Measurements from ENCODE around the gene CHD8. TPM values are rescaled to one million over a fixed set of nuclear protein-coding genes. Genes with fewer than 3 reads are reported as not detected.
"Not testable (repeated sequence)": the region's sequence is repeated elsewhere in the genome, so short reads cannot be mapped to it uniquely, and the experiment has no call there.

The CHD8 gene
- polyA plus RNA-seq, 3 donors = 73.2 to 86.2 (median 78.1) TPM

- peak; percentile 10 for DNase-seq
Measured at GRCh38 chr14:21454843-21455544, 929 bp downstream of the CHD8 start.

- no peak for DNase-seq
Measured at GRCh38 chr14:21449899-21450216, 6.1 kb downstream of the CHD8 start.

- DNase-seq = not testable (repeated sequence)
Measured at GRCh38 chr14:21442657-21443056, 13.3 kb downstream of the CHD8 start.

GRCh38 chr14:21440859-21441258 is 15.1 kb downstream of the CHD8 start:
- no peak for DNase-seq

- peak; percentile 100 for DNase-seq
Measured at GRCh38 chr14:21437063-21437901, 18.6 kb downstream of the CHD8 start.

GRCh38 chr14:21436567-21437062 is 19.3 kb downstream of the CHD8 start:
- DNase-seq = peak; percentile 4

GRCh38 chr14:21431126-21431525 is 24.8 kb downstream of the CHD8 start:
- DNase-seq = no peak

GRCh38 chr14:21428930-21429329 is 27.0 kb downstream of the CHD8 start:
- no peak for DNase-seq

- DNase-seq = no peak
Measured at GRCh38 chr14:21426692-21427091, 29.2 kb downstream of the CHD8 start.

GRCh38 chr14:21419528-21419927 is 36.4 kb downstream of the CHD8 start:
- no peak for DNase-seq

- no peak for DNase-seq
Measured at GRCh38 chr14:21415329-21415728, 40.6 kb downstream of the CHD8 start.

GRCh38 chr14:21414137-21414631 is 41.7 kb downstream of the CHD8 start:
- no peak for DNase-seq

- no peak for DNase-seq
Measured at GRCh38 chr14:21408147-21408546, 47.8 kb downstream of the CHD8 start.

GRCh38 chr14:21406213-21406612 is 49.7 kb downstream of the CHD8 start:
- no peak for DNase-seq

GRCh38 chr14:21405097-21405496 is 50.8 kb downstream of the CHD8 start:
- no peak for DNase-seq

GRCh38 chr14:21399311-21399870 is 56.5 kb downstream of the CHD8 start:
- DNase-seq = no peak

GRCh38 chr14:21398901-21399300 is 57.0 kb downstream of the CHD8 start:
- DNase-seq = no peak

- no peak for DNase-seq
Measured at GRCh38 chr14:21395450-21395849, 60.5 kb downstream of the CHD8 start.

GRCh38 chr14:21385188-21385904 is 70.6 kb downstream of the CHD8 start:
- DNase-seq = no peak

GRCh38 chr14:21384494-21384851 is 71.5 kb downstream of the CHD8 start:
- no peak for DNase-seq

- DNase-seq = peak; percentile 98
Measured at GRCh38 chr14:21383848-21384493, 72.0 kb downstream of the CHD8 start, which contains the start of gene SUPT16H. Gene SUPT16H, minus strand, starts transcription at chr14:21384019. Its CDS starts 92 bp downstream, at chr14:21383927.

All from renal pelvis (tissue), 4 donors.